Mammary microvascular endothelial cell (primary cell): ENCODE measurements around the gene PARG. TPM values are rescaled to one million over a fixed set of nuclear protein-coding genes. Genes with fewer than 3 reads are reported as not detected.

Experiments
- total RNA-seq: library from RNA; depleted of rRNA; stranded (reverse); fragments of >200 nt; gene quantifications from 2 replicates; pipeline ENCODE4 v1.2.3, GENCODE V29; 2015

PARG gene
- 13.7 and 17.5 TPM in 2 replicates for total RNA-seq

GRCh38 chr10:49941447-49942338 is at the start of gene PARG, which contains the start of gene TIMM23B:
PARG (minus strand) TSS chr10:49942027; CDS start chr10:49941725, 302 bp downstream.
TIMM23B (plus strand) TSS chr10:49942053; CDS start chr10:49942195, 142 bp downstream.

GRCh38 chr10:49988376-49988775 is 46.5 kb upstream of the PARG start, which contains the start of gene AGAP6:
AGAP6 (plus strand) TSS chr10:49988406; CDS start chr10:49988716, 310 bp downstream.

Other genes with a start within 250 kb of the PARG start
- not detected in 2 replicates for gene OGDHL, start 179.7 kb downstream of the PARG start, total RNA-seq
- gene TIMM23B, start within 50 bp of the PARG start, total RNA-seq: 10.5 and 15.2 TPM in 2 replicates
- 2.4 and 3.0 TPM in 2 replicates for gene AGAP6, start 46.4 kb upstream of the PARG start, total RNA-seq
- 42.4 and 42.8 TPM in 2 replicates for gene WASHC2A, start 125.9 kb upstream of the PARG start, total RNA-seq